ENCODE measurements around the gene C2CD4C.

DNA sequence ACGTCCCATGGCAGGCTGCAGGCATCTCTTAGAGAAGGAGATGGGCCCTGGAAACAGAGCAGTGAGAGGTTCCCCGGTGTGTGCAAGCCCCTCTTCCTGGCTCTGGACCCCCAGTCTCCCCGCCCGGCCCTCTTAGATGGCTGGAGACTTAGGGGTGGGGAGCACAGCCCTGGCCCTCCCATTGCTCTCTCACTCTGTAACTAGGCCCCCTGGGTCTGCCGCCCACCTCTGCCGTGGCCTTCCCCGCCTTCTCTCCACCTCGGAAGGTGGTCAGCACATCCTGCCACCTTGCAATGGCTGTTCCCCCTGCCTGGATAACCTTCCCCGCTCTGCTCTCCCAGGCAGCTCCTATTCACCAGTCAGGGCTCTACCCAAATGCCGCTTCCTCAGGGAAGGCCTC lies 21.8 kb upstream of the C2CD4C start:
- TF ChIP-seq POLR2AphosphoS5 (IDR thresholded peaks at IDR 0.05; ENCODE audit: low read depth, low read length) (no peak), CEBPB (IDR thresholded peaks at IDR 0.05; ENCODE audit: low read depth) (no peak), SP1 (IDR thresholded peaks at IDR 0.05; ENCODE audit: low read depth) (no peak)
- TF ChIP-seq, protein P1, sequence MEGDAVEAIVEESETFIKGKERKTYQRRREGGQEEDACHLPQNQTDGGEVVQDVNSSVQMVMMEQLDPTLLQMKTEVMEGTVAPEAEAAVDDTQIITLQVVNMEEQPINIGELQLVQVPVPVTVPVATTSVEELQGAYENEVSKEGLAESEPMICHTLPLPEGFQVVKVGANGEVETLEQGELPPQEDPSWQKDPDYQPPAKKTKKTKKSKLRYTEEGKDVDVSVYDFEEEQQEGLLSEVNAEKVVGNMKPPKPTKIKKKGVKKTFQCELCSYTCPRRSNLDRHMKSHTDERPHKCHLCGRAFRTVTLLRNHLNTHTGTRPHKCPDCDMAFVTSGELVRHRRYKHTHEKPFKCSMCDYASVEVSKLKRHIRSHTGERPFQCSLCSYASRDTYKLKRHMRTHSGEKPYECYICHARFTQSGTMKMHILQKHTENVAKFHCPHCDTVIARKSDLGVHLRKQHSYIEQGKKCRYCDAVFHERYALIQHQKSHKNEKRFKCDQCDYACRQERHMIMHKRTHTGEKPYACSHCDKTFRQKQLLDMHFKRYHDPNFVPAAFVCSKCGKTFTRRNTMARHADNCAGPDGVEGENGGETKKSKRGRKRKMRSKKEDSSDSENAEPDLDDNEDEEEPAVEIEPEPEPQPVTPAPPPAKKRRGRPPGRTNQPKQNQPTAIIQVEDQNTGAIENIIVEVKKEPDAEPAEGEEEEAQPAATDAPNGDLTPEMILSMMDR (IDR thresholded peaks at IDR 0.05 in 2 of 3, conservative IDR thresholded peaks at IDR 0.05 in 1 of 3; ENCODE audit: borderline replicate concordance in 1 of 3, insufficient read depth in 1 of 3, low read depth in 2 of 3, low read length in 2 of 3): no peak

Measured in HCT116 (cell line).